ENCODE measurements around the gene WNK1. TPM values are rescaled to one million over a fixed set of nuclear protein-coding genes. Genes with fewer than 3 reads are reported as not detected.

WNK1 gene
- polyA plus RNA-seq, 1 donor (not counting 4 experiments of a cell fraction or from before 2014, with no cell fraction given), result 72.3 TPM

GRCh38 chr12:870378-870777, 118.0 kb downstream of the WNK1 start:
- dilution Hi-C loops (cut with MboI; ENCODE audit: extremely low pct_ligation_motif_present, low sequenced_read_pairs), result no loop called here
- TF ChIP-seq CTCF (optimal IDR thresholded peaks at IDR 0.05 in 1 of 3, IDR thresholded peaks at IDR 0.05 in 1 of 3, conservative IDR thresholded peaks at IDR 0.05 in 1 of 3; ENCODE audit: extremely low read depth in 1 of 3, insufficient read depth in 2 of 3, low read length in 3 of 3) (no peak), EZH2 (IDR thresholded peaks at IDR 0.05; ENCODE audit: low read length) (no peak)
- Histone ChIP-seq H2AFZ (ENCODE audit: control insufficient read depth, low read length) (no peak overlapping the region), H3K4me1 (ENCODE audit: control insufficient read depth, extremely low read depth, insufficient read depth, low read length) (peaks cover 9% of the 10 kb centered on the region), H3K9me1 (ENCODE audit: control insufficient read depth, extremely low read depth, insufficient read depth, low read length) (no peaks in the 10 kb centered on the region), H3K4me3 (ENCODE audit: control insufficient read depth in 2 of 3, extremely low read depth in 1 of 3, insufficient read depth in 2 of 3, low read depth in 1 of 3, low read length in 3 of 3) (no peak overlapping the region), H3K36me3 (ENCODE audit: control insufficient read depth in 2 of 2, extremely low read depth in 1 of 2, insufficient read depth in 2 of 2, low read length in 2 of 2) (peaks cover 18 to 21% of the 10 kb centered on the region in 2 experiments), H4K20me1 (ENCODE audit: control insufficient read depth, extremely low read depth, insufficient read depth, low read length) (no peaks in the 10 kb centered on the region), H3K79me2 (ENCODE audit: control insufficient read depth, insufficient read depth, low read length) (no peaks in the 10 kb centered on the region), H3K27ac (ENCODE audit: control insufficient read depth, insufficient read depth, low read length) (no peak overlapping the region), H3K27me3 (ENCODE audit: control insufficient read depth, extremely low read depth, insufficient read depth, low read length) (no peaks in the 10 kb centered on the region), H3K9ac (ENCODE audit: control insufficient read depth, extremely low read depth, insufficient read depth, low read length) (no peak overlapping the region), H3K9me3 (ENCODE audit: control insufficient read depth, low read depth, low read length) (no peaks in the 10 kb centered on the region), H3K4me2 (ENCODE audit: control insufficient read depth, extremely low read depth, insufficient read depth, low read depth, low read length) (no peak overlapping the region)
- DNase-seq (ENCODE audit: low read depth, low spot score), result no peak
- no peak for FAIRE-seq

GRCh38 chr12:873954-874353, 121.6 kb downstream of the WNK1 start:
- Histone ChIP-seq H3K9me1 (ENCODE audit: control insufficient read depth, extremely low read depth, insufficient read depth, low read length) (no peaks in the 10 kb centered on the region), H2AFZ (ENCODE audit: control insufficient read depth, low read length) (no peak overlapping the region), H3K27ac (ENCODE audit: control insufficient read depth, insufficient read depth, low read length) (no peak overlapping the region), H3K4me3 (ENCODE audit: control insufficient read depth in 2 of 3, extremely low read depth in 1 of 3, insufficient read depth in 2 of 3, low read depth in 1 of 3, low read length in 3 of 3) (no peak overlapping the region), H3K36me3 (ENCODE audit: control insufficient read depth in 2 of 2, extremely low read depth in 1 of 2, insufficient read depth in 2 of 2, low read length in 2 of 2) (peaks cover 9 to 13% of the 10 kb centered on the region in 2 experiments), H3K9ac (ENCODE audit: control insufficient read depth, extremely low read depth, insufficient read depth, low read length) (no peak overlapping the region), H3K79me2 (ENCODE audit: control insufficient read depth, insufficient read depth, low read length) (no peaks in the 10 kb centered on the region), H3K4me2 (ENCODE audit: control insufficient read depth, extremely low read depth, insufficient read depth, low read depth, low read length) (no peak overlapping the region), H3K27me3 (ENCODE audit: control insufficient read depth, extremely low read depth, insufficient read depth, low read length) (no peaks in the 10 kb centered on the region), H3K4me1 (ENCODE audit: control insufficient read depth, extremely low read depth, insufficient read depth, low read length) (peaks cover 9% of the 10 kb centered on the region), H4K20me1 (ENCODE audit: control insufficient read depth, extremely low read depth, insufficient read depth, low read length) (no peaks in the 10 kb centered on the region), H3K9me3 (ENCODE audit: control insufficient read depth, low read depth, low read length) (no peaks in the 10 kb centered on the region)
- TF ChIP-seq CTCF (optimal IDR thresholded peaks at IDR 0.05 in 1 of 3, IDR thresholded peaks at IDR 0.05 in 1 of 3, conservative IDR thresholded peaks at IDR 0.05 in 1 of 3; ENCODE audit: extremely low read depth in 1 of 3, insufficient read depth in 2 of 3, low read length in 3 of 3) (no peak), EZH2 (IDR thresholded peaks at IDR 0.05; ENCODE audit: low read length) (no peak)
- dilution Hi-C loops (cut with MboI; ENCODE audit: extremely low pct_ligation_motif_present, low sequenced_read_pairs), result no loop called here
- no peak for DNase-seq (ENCODE audit: low read depth, low spot score)
- peak; percentile 32 for FAIRE-seq

Data from keratinocyte (primary cell).